Mucosa of rectum (tissue), 2 donors: Measurements from ENCODE around the gene PDZD2.

Experiments used
- H3K27ac ChIP-seq, 2 donors: one replicate each; pipeline ENCODE4 v1.7.0; 2013; ENCODE audit warnings: inconsistent platforms in 2 of 2, low read depth in 2 of 2, low read length in 2 of 2
- H3K27me3 ChIP-seq, 2 donors: one replicate each; pipeline ENCODE4 v1.7.0; 2013; ENCODE audit warnings: low read length in 2 of 2; ENCODE audit not compliant: control insufficient read depth in 2 of 2, insufficient read depth in 2 of 2
- H3K36me3 ChIP-seq, 2 donors: one replicate each; pipeline ENCODE4 v1.7.0; 2013; ENCODE audit warnings: low read length in 2 of 2; ENCODE audit not compliant: control insufficient read depth in 2 of 2, insufficient read depth in 2 of 2
- H3K4me1 ChIP-seq, 2 donors: one replicate each; pipeline ENCODE4 v1.7.0; 2013; ENCODE audit warnings: low read length in 2 of 2, mild to moderate bottlenecking in 1 of 2; ENCODE audit not compliant: control insufficient read depth in 2 of 2, insufficient read depth in 2 of 2
- H3K4me3 ChIP-seq, 2 donors: one replicate each; pipeline ENCODE4 v1.7.0; 2013; ENCODE audit warnings: low read length in 2 of 2
- H3K9ac ChIP-seq, 2 donors: one replicate each; pipeline ENCODE4 v1.7.0; 2013; ENCODE audit warnings: low read length in 2 of 2, low read depth in 1 of 2, mild to moderate bottlenecking in 1 of 2
- H3K9me3 ChIP-seq, 2 donors: one replicate each; pipeline ENCODE4 v1.7.0; 2013; ENCODE audit warnings: low read length in 2 of 2; ENCODE audit not compliant: control insufficient read depth in 2 of 2
- donor health status: healthy.
- donor health status: Normal muscosa, but diverticular disease.

PDZD2 gene

DNA sequence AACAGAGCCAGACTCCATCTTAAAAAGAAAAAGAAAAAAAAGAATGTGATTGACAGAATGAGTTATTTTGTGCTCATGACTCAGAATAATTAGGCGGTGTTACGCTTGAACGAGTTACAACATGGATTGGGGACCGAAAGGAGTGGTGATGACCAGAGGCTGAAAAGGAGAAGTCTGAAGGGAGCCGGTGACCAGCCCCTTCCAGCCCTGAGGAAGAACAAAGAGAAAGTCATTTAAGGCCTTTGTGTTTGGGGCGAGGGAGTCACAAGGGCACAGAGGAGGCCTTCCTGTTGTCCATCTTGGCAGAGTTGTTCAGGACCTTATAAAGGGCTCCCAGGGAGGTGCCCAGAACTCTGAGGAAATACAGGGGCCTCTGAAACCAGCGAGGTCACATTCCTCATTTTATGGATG, 403.6 kb downstream of the PDZD2 start:
- Histone ChIP-seq H3K27ac (no peak overlapping the region), H3K4me3 (no peak overlapping the region), H3K9ac (no peak overlapping the region), H3K9me3 (no peaks in the 10 kb centered on the region), H3K36me3 (no peaks in the 10 kb centered on the region), H3K27me3 (no peaks in the 10 kb centered on the region), H3K4me1 (no peaks in the 10 kb centered on the region)

DNA sequence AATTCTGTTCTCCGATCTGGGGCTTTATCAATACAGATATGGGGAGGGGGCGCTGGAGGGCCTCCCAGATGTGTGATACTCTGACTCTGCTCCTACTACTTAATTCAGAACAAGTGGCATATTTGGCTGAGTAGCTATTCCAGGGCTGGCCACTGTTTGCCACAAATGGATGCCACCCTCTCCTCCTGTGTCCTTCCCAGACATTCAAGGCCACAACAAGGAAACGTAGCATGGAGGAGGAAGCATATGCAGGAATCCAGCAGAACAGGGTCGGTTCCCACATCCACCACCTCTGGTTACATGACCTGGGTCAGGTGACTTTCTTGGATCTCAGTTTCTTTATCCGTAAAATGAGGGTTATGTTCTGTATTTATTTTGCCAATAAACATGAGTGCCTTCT, 404.2 kb downstream of the PDZD2 start:
- Histone ChIP-seq H3K27ac (no peak overlapping the region), H3K9ac (no peak overlapping the region), H3K36me3 (no peaks in the 10 kb centered on the region), H3K27me3 (no peaks in the 10 kb centered on the region), H3K9me3 (no peaks in the 10 kb centered on the region), H3K4me1 (no peaks in the 10 kb centered on the region), H3K4me3 (no peak overlapping the region)

DNA sequence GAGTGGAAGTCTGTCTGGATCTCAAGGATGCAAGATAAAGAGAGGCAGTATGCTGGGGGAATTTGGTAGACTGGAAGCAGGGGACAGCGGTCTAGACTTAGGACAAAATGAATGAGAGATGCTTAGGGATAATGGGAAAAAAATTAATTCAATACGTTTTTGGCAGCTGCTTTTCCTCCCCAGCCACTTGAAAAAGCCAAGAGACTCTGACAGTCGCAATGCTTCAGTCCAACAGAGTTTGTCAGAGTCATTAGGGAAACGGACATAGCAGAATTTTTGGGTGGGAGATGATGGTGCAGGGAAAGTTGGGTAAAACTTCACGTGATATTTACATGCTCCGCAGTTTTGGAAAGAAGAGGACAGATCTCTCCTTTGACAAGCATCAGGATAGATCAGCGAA, 405.5 kb downstream of the PDZD2 start:
- Histone ChIP-seq H3K36me3 (no peaks in the 10 kb centered on the region), H3K4me1 (no peaks in the 10 kb centered on the region), H3K27me3 (no peaks in the 10 kb centered on the region), H3K9me3 (no peaks in the 10 kb centered on the region), H3K9ac (no peak overlapping the region), H3K4me3 (no peak overlapping the region), H3K27ac (no peak overlapping the region)

DNA sequence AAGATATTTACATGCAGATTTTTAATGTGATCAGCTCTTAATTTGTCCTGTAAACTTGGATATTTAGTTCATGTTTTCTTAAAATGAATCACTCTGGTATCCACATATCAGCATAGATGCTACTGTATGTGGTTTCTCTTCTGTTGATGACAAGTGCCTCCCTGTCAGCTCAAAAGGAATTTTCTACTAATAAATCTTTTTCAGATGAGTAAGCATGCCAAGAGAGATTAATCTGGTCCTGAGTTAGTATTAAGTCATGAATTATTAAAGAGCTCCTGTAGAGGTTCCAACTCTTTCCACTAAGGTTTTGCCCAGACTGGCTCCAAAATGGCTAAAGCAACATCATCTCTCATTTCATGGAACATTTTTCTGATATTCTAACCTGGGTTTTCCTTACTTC, 406.0 kb downstream of the PDZD2 start:
- Histone ChIP-seq H3K9me3 (no peaks in the 10 kb centered on the region), H3K36me3 (no peaks in the 10 kb centered on the region), H3K4me3 (no peak overlapping the region), H3K9ac (no peak overlapping the region), H3K27ac (no peak overlapping the region), H3K27me3 (no peaks in the 10 kb centered on the region), H3K4me1 (no peaks in the 10 kb centered on the region)

DNA sequence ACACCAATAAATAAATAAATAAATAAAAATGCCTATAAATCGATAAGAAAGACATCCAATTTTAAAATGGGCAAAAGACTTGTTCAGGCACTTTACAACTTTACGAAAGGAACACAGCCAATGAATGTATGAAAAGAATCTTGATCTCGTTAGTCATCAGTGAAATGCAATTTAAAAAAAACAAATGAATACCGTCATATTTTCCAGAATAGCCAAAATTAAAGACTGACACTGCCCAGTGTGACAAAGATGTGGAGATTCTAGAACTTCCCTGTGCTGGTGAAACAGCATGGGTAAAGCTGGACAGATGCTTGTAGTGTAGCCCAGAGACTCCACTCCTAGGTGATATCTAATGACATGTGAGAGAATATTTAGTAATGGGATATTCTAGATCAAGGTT, 408.1 kb downstream of the PDZD2 start:
- Histone ChIP-seq H3K9ac (no peak overlapping the region), H3K4me1 (no peaks in the 10 kb centered on the region), H3K9me3 (no peaks in the 10 kb centered on the region), H3K4me3 (no peak overlapping the region), H3K36me3 (no peaks in the 10 kb centered on the region), H3K27ac (no peak overlapping the region), H3K27me3 (no peaks in the 10 kb centered on the region)

DNA sequence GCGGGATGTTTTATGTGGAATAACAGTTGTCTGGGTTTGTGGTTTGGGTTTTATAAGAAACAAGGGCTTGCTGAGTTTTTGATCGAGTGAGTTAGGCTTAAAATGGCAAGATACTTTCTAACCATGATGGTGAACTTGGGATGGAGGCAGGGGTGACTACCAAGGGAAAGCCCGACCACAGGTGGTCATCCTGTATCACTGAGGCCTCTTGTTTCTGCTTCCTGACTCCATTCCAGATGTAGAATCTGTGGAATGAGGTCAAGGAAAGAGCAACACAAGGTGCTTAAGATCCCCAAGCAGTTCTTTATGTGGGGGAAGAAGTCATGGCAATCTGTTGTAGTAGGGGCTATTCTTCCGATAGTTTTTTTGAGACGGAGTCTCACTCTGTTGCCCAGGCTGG, 412.9 kb downstream of the PDZD2 start:
- H3K4me1 ChIP-seq, result no peaks in the 10 kb centered on the region
- no peaks in the 10 kb centered on the region for H3K9me3 ChIP-seq
- H3K36me3 ChIP-seq, result no peaks in the 10 kb centered on the region
- H3K27ac ChIP-seq, result no peak overlapping the region
- H3K9ac ChIP-seq, result no peak overlapping the region
- H3K4me3 ChIP-seq, result no peak overlapping the region
- no peaks in the 10 kb centered on the region for H3K27me3 ChIP-seq

DNA sequence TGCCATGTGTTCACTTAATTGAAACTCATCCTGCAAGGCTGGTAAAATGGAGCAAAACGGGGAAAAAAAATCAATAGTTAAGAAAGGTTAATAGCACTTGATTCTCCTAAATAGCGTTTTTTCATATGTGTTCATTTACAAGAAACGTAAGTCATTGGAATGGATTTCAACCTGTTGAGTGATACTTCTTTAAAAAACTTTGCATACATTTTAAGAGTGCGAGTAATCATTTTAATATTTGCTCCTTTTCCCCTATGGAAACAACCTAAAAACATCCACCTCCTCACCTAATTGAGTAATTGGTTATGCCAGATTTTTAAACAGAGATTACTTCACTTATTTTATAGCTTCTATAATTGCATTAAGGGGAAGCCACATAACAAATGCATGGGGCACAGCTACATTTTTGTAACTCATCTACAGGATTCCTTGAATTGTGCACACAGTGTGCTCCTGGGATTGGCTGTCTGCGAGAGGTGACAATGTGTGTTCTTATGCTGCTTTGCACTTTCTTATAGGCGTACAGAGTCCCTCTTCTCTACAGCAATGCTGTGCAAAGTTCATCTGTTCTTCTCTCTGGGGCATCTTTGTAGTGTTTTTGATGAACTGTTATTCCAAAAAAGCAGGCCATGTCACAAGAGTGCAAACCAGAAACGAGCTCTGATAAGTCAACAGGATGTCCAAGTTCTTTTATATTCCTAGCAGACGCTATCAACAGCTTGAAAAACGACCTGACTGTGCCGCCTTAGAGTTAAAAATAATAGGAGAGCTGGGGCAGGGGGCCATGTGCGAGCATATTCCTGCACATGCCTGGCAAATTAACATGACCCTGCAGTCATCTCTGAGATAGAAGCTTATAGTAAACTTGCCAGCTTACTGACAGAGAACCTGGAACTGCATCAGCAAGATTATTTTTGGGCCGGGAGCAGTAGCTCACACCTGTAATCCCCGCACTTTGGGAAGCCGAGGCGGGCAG, 417.2 kb downstream of the PDZD2 start:
- Histone ChIP-seq H3K4me3 (no peak overlapping the region), H3K36me3 (no peaks in the 10 kb centered on the region), H3K4me1 (no peaks in the 10 kb centered on the region), H3K27me3 (no peaks in the 10 kb centered on the region), H3K9me3 (no peaks in the 10 kb centered on the region), H3K27ac (no peak overlapping the region), H3K9ac (no peak overlapping the region)

DNA sequence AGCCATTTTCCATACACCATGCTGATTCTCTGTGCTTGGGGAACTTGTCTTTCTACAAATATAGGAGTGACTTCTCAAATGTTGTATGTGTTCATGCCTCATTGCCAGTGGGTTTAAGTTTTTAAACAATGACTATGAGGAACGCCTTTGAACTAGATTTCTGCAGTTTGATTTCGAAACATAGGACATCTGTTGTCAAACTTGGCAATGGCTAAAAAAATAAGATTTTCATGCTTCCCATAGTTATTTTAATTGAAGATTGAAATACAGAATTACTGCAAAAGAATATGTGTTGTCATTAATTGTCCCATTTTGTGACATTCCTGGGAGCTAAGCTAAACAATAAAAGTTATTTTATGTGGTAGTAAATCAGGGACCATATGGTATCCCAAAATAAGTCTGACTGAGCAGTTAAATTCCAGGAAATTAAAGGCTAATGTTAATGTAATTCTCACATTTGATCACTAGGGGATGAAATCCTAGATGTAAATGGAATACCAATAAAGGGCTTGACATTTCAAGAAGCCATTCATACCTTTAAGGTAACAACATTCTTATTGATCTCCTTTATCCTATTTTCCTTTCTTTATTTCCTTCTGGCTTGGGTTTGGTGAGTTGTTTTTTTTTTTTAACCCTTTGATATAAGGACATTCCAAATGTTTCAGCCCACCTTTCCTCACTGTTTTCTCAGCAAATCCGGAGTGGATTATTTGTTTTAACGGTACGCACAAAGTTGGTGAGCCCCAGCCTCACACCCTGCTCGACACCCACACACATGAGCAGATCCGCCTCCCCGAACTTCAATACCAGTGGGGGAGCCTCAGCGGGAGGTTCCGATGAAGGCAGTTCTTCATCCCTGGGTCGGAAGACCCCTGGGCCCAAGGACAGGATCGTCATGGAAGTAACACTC, 418.5 kb downstream of the PDZD2 start:
- Histone ChIP-seq H3K27ac (no peak overlapping the region), H3K9me3 (no peaks in the 10 kb centered on the region), H3K9ac (no peak overlapping the region), H3K4me3 (no peak overlapping the region), H3K4me1 (no peaks in the 10 kb centered on the region), H3K27me3 (no peaks in the 10 kb centered on the region), H3K36me3 (no peaks in the 10 kb centered on the region)

DNA sequence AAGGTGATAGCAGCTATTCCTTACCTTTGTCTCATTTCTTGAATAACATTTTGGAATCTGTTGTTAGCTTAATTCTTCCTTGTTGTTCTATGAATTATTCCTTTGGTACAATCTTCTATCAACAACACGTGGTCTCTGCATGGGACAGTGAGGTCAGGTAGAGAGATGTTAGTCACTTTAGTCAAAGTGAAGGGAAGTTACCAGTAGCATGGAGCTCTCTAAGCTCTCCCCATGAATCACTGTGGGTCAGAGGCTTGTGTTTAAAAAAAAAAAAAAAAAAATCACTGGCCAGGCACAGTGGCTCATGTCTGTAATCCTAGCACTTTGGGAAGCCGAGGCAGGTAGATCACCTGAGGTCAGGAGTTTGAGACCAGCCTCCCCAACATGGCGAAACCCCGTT, 419.2 kb downstream of the PDZD2 start:
- Histone ChIP-seq H3K9ac (no peak overlapping the region), H3K27me3 (no peaks in the 10 kb centered on the region), H3K9me3 (no peaks in the 10 kb centered on the region), H3K36me3 (no peaks in the 10 kb centered on the region), H3K4me1 (no peaks in the 10 kb centered on the region), H3K27ac (no peak overlapping the region), H3K4me3 (no peak overlapping the region)

DNA sequence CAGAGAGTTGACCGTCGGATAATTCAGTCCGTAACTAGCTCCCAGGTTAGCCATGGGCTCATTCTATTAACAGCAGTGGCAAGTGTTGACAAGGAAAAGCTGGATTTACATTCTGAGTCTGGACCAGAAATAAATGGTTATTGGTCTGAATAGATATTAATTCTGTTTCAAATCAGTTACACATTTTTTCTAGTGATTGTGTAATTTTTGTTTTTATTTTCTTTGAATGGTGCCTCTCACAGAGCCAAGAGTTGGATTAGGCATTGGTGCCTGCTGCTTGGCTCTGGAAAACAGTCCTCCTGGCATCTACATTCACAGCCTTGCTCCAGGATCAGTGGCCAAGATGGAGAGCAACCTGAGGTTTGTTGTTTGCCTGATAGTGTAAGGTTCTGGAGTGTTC, 420.1 kb downstream of the PDZD2 start:
- Histone ChIP-seq H3K4me3 (no peak overlapping the region), H3K27ac (no peak overlapping the region), H3K9ac (no peak overlapping the region), H3K36me3 (no peaks in the 10 kb centered on the region), H3K27me3 (no peaks in the 10 kb centered on the region), H3K4me1 (no peaks in the 10 kb centered on the region), H3K9me3 (no peaks in the 10 kb centered on the region)
